HCT116 (cell line): ENCODE results near the gene TP53TG5. TPM values are rescaled to one million over a fixed set of nuclear protein-coding genes. Genes with fewer than 3 reads are reported as not detected.

Experiments used
- CEBPB ChIP-seq: IDR thresholded peaks from 2 replicates; pipeline ENCODE4 v1.6.1; 2012; ENCODE audit warnings: low read depth
- microRNA-seq: library from miRNA; unstranded; fragments of <30 nt; microRNA quantifications from one replicate; pipeline ENCODE4, GENCODE V29; 2016; ENCODE audit warnings: borderline number of aligned reads
- total RNA-seq: library from RNA; stranded (reverse); gene quantifications from one replicate; pipeline ENCODE4 v1.2.1, GENCODE V29; 2021; ENCODE audit not compliant: unreplicated experiment
- TF ChIP-seq, protein P1 (sequence below), 3 experiments: fragments of 200-600 bp in 1 of 3; sonication (generic) in 1 of 3; IDR thresholded peaks in 2 of 3; conservative IDR thresholded peaks in 1 of 3; 2 replicates each; pipeline ENCODE4 v1.5.1; 2012 to 2017; ENCODE audit warnings: low read depth in 2 of 3, low read length in 2 of 3, antibody characterized with exemption in 1 of 3, borderline replicate concordance in 1 of 3, control low read depth in 1 of 3, mild to moderate bottlenecking in 1 of 3, mixed read lengths in 1 of 3, mixed run types in 1 of 3, moderate library complexity in 1 of 3; ENCODE audit not compliant: insufficient read depth in 1 of 3
- TF ChIP-seq, protein P2 (sequence below): IDR thresholded peaks from 2 replicates; pipeline ENCODE4 v1.6.1; 2012

Gene TP53TG5
- total RNA-seq, 1 experiment from 2014 or later = 0.76 TPM

DNA sequence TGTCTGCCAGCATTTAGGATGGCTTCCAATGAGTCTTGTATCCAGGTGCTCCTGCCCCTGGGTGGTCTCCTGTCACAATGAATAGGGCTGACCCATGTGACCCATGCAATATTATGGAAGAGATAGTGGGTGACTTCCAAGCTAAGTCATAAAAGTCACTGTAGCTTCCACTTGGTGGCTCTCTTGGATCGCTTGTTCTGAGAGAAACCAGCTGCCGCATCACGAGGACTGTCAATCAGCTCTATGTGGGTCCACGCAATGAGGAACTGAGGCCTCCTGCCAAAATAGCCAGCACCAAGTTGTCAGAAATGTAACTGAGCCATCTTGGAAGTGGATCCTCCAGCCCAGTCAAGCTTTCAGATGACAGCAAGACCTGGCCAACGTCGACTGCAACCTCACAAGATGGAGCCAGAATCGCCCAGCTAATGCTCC lies 55.2 kb downstream of the TP53TG5 start (continued):
- TF ChIP-seq, protein P1, sequence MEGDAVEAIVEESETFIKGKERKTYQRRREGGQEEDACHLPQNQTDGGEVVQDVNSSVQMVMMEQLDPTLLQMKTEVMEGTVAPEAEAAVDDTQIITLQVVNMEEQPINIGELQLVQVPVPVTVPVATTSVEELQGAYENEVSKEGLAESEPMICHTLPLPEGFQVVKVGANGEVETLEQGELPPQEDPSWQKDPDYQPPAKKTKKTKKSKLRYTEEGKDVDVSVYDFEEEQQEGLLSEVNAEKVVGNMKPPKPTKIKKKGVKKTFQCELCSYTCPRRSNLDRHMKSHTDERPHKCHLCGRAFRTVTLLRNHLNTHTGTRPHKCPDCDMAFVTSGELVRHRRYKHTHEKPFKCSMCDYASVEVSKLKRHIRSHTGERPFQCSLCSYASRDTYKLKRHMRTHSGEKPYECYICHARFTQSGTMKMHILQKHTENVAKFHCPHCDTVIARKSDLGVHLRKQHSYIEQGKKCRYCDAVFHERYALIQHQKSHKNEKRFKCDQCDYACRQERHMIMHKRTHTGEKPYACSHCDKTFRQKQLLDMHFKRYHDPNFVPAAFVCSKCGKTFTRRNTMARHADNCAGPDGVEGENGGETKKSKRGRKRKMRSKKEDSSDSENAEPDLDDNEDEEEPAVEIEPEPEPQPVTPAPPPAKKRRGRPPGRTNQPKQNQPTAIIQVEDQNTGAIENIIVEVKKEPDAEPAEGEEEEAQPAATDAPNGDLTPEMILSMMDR (IDR thresholded peaks at IDR 0.05 in 2 of 3, conservative IDR thresholded peaks at IDR 0.05 in 1 of 3; ENCODE audit: borderline replicate concordance in 1 of 3, insufficient read depth in 1 of 3, low read depth in 2 of 3, low read length in 2 of 3) = peak; percentile 13 to 79 (median 28); a peak in 3 of 6 replicates
- TF ChIP-seq CEBPB = no peak
- TF ChIP-seq, protein P2, sequence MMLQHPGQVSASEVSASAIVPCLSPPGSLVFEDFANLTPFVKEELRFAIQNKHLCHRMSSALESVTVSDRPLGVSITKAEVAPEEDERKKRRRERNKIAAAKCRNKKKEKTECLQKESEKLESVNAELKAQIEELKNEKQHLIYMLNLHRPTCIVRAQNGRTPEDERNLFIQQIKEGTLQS = no peak

Small RNA genes lying within 50 kb of the gene (microRNA-seq; reads per million reads assigned to microRNA genes)
- not detected for gene MIR6812

Other genes with a start within 250 kb of the TP53TG5 start
- gene PI3, start 203.4 kb downstream of the TP53TG5 start, total RNA-seq = not detected
- gene SEMG1, start 171.3 kb downstream of the TP53TG5 start, total RNA-seq = not detected
- not detected for gene SEMG2, start 157.0 kb downstream of the TP53TG5 start, total RNA-seq
- gene SLPI, start 123.8 kb downstream of the TP53TG5 start, total RNA-seq = 5.4 TPM
- gene RBPJL, start 71.5 kb downstream of the TP53TG5 start, total RNA-seq = not detected
- 0.64 TPM for gene MATN4, start 70.0 kb downstream of the TP53TG5 start, total RNA-seq
- 100 TPM for gene SDC4, start 29.9 kb downstream of the TP53TG5 start, total RNA-seq
- 20.5 TPM for gene SYS1, start 15.2 kb downstream of the TP53TG5 start, total RNA-seq
- gene DBNDD2, start 30.0 kb upstream of the TP53TG5 start, total RNA-seq = 44.2 TPM
- gene PIGT, start 37.8 kb upstream of the TP53TG5 start, total RNA-seq = 71.4 TPM
- 1.1 TPM for gene WFDC2, start 91.4 kb upstream of the TP53TG5 start, total RNA-seq
- gene SPINT3, start 137.3 kb upstream of the TP53TG5 start, total RNA-seq = not detected
- gene WFDC6, start 161.2 kb upstream of the TP53TG5 start, total RNA-seq = not detected
- not detected for gene EPPIN, start 169.1 kb upstream of the TP53TG5 start, total RNA-seq
- not detected for gene WFDC8, start 201.0 kb upstream of the TP53TG5 start, total RNA-seq